ENCODE results near the gene MLIP.

- TF ChIP-seq CTCF (IDR thresholded peaks at IDR 0.05) (no peak), POLR2A (IDR thresholded peaks at IDR 0.05) (no peak)
Observed at GRCh38 chr6:54266400-54266923, 155.2 kb downstream of the MLIP start.

Data from body of pancreas (tissue), 4 donors.